SK-N-SH treated with all-trans-retinoic acid at 6 μM for 48 hours (cell line): ENCODE measurements around the gene C1QTNF12.

Experiments
- ATAC-seq: fragments of 200-7000 bp; cut with Tn5 transposase; 3 replicates; pipeline ENCODE4 v1.9.1; 2020; ENCODE audit warnings: mild to moderate bottlenecking, moderate library complexity
- ARNTL ChIP-seq: fragments of 450-650 bp; formaldehyde crosslinking; IDR thresholded peaks from 2 replicates; pipeline ENCODE4 v1.5.0; 2020; ENCODE audit warnings: low read depth, mild to moderate bottlenecking, moderate library complexity, borderline replicate concordance
- BACH2 ChIP-seq: fragments of 250-450 bp; sonication (Bioruptor Pico); IDR thresholded peaks from 2 replicates; pipeline ENCODE4 v1.9.0; 2021; ENCODE audit warnings: mild to moderate bottlenecking, borderline replicate concordance
- CREB5 ChIP-seq: fragments of 250-450 bp; sonication (Bioruptor Pico); IDR thresholded peaks from 2 replicates; pipeline ENCODE4 v1.5.1; 2020; ENCODE audit warnings: low read depth, mild to moderate bottlenecking, moderate library complexity
- CSDC2 ChIP-seq: fragments of 250-450 bp; sonication (Bioruptor Pico); IDR thresholded peaks from 2 replicates; pipeline ENCODE4 v1.5.0; 2020; ENCODE audit warnings: mild to moderate bottlenecking, moderate library complexity
- PATZ1 ChIP-seq: fragments of 250-450 bp; sonication (Bioruptor Pico); IDR thresholded peaks from 2 replicates; pipeline ENCODE4 v1.8.0; 2020; ENCODE audit warnings: mild to moderate bottlenecking, moderate library complexity, borderline replicate concordance
- PPARA ChIP-seq: fragments of 250-450 bp; sonication (Bioruptor Pico); IDR thresholded peaks from 2 replicates; pipeline ENCODE4 v1.5.0; 2020; ENCODE audit warnings: mild to moderate bottlenecking, borderline replicate concordance
- RARB ChIP-seq: fragments of 250-450 bp; sonication (Bioruptor Pico); IDR thresholded peaks from 2 replicates; pipeline ENCODE4 v1.8.0; 2021; ENCODE audit warnings: mild to moderate bottlenecking, moderate library complexity
- TCF4 ChIP-seq: fragments of 250-450 bp; sonication (Bioruptor Pico); IDR thresholded peaks from 2 replicates; pipeline ENCODE4 v1.8.0; 2021; ENCODE audit warnings: mild to moderate bottlenecking, moderate library complexity, borderline replicate concordance
- TSHZ2 ChIP-seq: fragments of 250-450 bp; sonication (Bioruptor Pico); IDR thresholded peaks from 2 replicates; pipeline ENCODE4 v1.5.0; 2020; ENCODE audit warnings: mild to moderate bottlenecking, moderate library complexity
- ZC3H10 ChIP-seq: fragments of 250-450 bp; sonication (Bioruptor Pico); IDR thresholded peaks from 2 replicates; pipeline ENCODE4 v1.5.1; 2021; ENCODE audit warnings: mild to moderate bottlenecking, moderate library complexity
- ZFP30 ChIP-seq: fragments of 450-650 bp; formaldehyde crosslinking; IDR thresholded peaks from 2 replicates; pipeline ENCODE4 v1.5.0; 2022; ENCODE audit warnings: mild to moderate bottlenecking, moderate library complexity
- ZNF8 ChIP-seq: fragments of 450-650 bp; formaldehyde crosslinking; IDR thresholded peaks from 2 replicates; pipeline ENCODE4 v1.5.0; 2020; ENCODE audit warnings: mild to moderate bottlenecking, moderate library complexity
- TF ChIP-seq, protein P1 (sequence below): fragments of 250-450 bp; sonication (Bioruptor Pico); IDR thresholded peaks from 2 replicates; pipeline ENCODE4 v1.5.1; 2021; ENCODE audit warnings: mild to moderate bottlenecking, moderate library complexity

The C1QTNF12 gene

DNA sequence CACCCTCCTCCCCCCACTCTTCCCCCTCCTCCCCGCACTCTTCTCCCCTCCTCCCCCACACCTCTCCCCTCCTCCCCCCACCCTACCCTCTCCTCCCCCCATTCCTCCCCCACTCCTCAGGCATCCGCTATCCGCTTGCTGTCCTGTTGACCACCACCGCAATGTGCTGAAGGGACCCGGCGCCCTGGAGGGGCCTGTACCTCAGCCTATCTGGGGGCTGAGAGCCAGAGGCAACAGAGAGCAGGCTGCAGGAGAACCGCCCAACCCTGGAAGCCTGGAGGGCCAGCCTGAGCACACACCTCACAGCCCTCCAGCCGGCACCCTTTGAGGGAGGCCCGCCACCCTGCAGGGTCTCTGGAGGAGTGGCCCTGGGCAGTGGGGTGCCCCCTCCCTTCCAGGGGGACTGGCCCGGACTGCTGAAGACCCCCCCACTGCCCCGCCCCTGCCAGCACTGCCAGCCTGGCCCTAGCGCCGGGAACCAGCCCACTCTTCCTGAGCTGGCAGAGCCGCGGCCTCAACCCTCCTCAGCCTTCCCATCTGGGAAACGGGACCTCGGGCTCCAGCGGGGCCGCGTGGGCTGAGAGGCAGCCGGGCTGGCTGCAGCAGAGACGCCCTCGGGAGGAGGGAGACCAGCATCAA lies 1.2 kb downstream of the C1QTNF12 start:
- ATAC-seq: no peak
- no peak for TF ChIP-seq TSHZ2

DNA sequence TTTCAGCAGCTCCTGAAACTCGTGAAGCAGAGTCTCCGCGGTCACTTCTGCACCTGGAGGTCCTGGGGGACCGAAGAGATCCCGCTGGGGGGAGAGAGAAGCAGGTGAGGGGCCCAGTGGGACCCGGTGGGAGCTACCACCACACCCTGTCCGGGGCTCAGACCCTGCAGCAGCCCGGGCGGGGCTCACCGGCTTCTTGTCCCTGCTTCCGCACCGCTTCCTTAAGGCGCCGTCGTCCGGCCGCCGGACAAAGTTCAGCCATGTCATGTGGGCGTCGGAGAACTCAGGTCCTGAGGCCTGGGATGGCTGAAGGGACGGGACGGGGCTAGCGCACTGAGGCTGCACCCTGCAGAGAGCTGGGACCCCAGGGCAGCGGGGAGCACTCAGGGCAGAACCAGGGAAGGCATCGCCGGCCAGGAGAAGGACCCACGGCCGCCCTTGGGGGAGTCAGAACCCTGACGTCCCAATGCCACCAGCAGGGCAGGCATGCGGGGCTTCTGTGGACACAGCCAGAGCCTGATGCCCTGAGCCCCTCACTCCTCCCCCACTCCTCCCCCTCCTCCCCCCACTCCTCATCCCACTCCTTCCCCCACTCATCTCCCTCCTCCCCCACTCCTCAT lies 2.2 kb downstream of the C1QTNF12 start:
- ATAC-seq: no peak

GRCh38 chr1:1243807-1244191 lies 2.7 kb downstream of the C1QTNF12 start:
- TF ChIP-seq, protein P1, sequence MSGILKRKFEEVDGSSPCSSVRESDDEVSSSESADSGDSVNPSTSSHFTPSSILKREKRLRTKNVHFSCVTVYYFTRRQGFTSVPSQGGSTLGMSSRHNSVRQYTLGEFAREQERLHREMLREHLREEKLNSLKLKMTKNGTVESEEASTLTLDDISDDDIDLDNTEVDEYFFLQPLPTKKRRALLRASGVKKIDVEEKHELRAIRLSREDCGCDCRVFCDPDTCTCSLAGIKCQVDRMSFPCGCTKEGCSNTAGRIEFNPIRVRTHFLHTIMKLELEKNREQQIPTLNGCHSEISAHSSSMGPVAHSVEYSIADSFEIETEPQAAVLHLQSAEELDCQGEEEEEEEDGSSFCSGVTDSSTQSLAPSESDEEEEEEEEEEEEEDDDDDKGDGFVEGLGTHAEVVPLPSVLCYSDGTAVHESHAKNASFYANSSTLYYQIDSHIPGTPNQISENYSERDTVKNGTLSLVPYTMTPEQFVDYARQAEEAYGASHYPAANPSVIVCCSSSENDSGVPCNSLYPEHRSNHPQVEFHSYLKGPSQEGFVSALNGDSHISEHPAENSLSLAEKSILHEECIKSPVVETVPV (CRISPR knock-in tag): no peak
- TF ChIP-seq ARNTL (CRISPR knock-in tag): no peak
- TF ChIP-seq PATZ1 (CRISPR knock-in tag): no peak
- TF ChIP-seq RARB (CRISPR knock-in tag): no peak
- no peak for TF ChIP-seq TSHZ2
- no peak for ATAC-seq

More for the DNA sequence above, 2.2 kb downstream of the C1QTNF12 start:
- no peak for TF ChIP-seq ZNF8 (CRISPR knock-in tag)
- no peak for TF ChIP-seq CREB5 (CRISPR knock-in tag)
- no peak for TF ChIP-seq ZC3H10 (CRISPR knock-in tag)
- TF ChIP-seq PPARA: no peak
- TF ChIP-seq PATZ1 (CRISPR knock-in tag): no peak
- TF ChIP-seq RARB (CRISPR knock-in tag): no peak

- no peak for TF ChIP-seq RARB (CRISPR knock-in tag)
- TF ChIP-seq TCF4 (CRISPR knock-in tag): no peak
- no peak for TF ChIP-seq CREB5 (CRISPR knock-in tag)
- no peak for TF ChIP-seq CSDC2 (CRISPR knock-in tag)
- no peak for TF ChIP-seq ZFP30
- no peak for TF ChIP-seq BACH2 (CRISPR knock-in tag)
- no peak for TF ChIP-seq PPARA
- no peak for TF ChIP-seq ZC3H10 (CRISPR knock-in tag)
- no peak for TF ChIP-seq PATZ1 (CRISPR knock-in tag)
- no peak for ATAC-seq
Observed at GRCh38 chr1:1243266-1243660, 3.3 kb downstream of the C1QTNF12 start.
